IPS-18a (cell line): ENCODE results near the gene HS3ST5.

Source experiments
- H3K27ac ChIP-seq: one replicate; pipeline ENCODE4 v1.5.1; 2013; ENCODE audit warnings: low read length
- H3K27me3 ChIP-seq: one replicate; pipeline ENCODE4 v1.6.1; 2013; ENCODE audit warnings: mild to moderate bottlenecking, low read length; ENCODE audit not compliant: control insufficient read depth, insufficient read depth
- H3K36me3 ChIP-seq: one replicate; pipeline ENCODE4 v1.6.1; 2013; ENCODE audit warnings: low read depth, low read length; ENCODE audit not compliant: control insufficient read depth
- H3K4me1 ChIP-seq: one replicate; pipeline ENCODE4 v1.6.1; 2013; ENCODE audit warnings: low read depth, low read length; ENCODE audit not compliant: control insufficient read depth
- H3K4me3 ChIP-seq: one replicate; pipeline ENCODE4 v1.5.1; 2013; ENCODE audit warnings: low read length
- H3K9ac ChIP-seq: one replicate; pipeline ENCODE4 v1.6.1; 2013; ENCODE audit warnings: mild to moderate bottlenecking, low read length, moderate library complexity
- H3K9me3 ChIP-seq: one replicate; pipeline ENCODE4 v1.6.1; 2013; ENCODE audit warnings: low read depth, low read length; ENCODE audit not compliant: control insufficient read depth

The HS3ST5 gene

DNA sequence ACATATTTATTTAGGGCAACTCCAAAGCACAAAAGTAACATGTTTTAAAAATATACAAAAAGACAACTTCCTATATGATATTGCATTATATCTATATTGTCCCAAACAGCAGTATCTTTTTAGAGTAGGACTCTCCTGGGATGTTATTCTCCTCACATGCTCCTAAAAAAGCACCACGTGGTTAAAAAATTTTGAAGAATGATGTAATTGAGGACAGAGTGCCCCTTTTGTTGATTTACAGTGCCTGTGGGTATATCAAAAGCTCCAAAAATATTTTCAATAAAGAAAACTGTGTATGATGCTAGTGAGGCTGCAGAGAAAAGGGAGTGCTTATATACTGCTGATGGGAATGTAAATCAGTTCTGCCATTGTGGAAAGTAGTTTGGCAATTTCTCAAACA is 241.6 kb downstream of the HS3ST5 start:
- no peaks in the 10 kb centered on the region for H3K4me1 ChIP-seq
- H3K9me3 ChIP-seq, result no peaks in the 10 kb centered on the region
- H3K27ac ChIP-seq, result no peak overlapping the region
- no peaks in the 10 kb centered on the region for H3K36me3 ChIP-seq
- H3K4me3 ChIP-seq, result no peak overlapping the region
- H3K9ac ChIP-seq, result no peak overlapping the region
- H3K27me3 ChIP-seq, result no peaks in the 10 kb centered on the region

DNA sequence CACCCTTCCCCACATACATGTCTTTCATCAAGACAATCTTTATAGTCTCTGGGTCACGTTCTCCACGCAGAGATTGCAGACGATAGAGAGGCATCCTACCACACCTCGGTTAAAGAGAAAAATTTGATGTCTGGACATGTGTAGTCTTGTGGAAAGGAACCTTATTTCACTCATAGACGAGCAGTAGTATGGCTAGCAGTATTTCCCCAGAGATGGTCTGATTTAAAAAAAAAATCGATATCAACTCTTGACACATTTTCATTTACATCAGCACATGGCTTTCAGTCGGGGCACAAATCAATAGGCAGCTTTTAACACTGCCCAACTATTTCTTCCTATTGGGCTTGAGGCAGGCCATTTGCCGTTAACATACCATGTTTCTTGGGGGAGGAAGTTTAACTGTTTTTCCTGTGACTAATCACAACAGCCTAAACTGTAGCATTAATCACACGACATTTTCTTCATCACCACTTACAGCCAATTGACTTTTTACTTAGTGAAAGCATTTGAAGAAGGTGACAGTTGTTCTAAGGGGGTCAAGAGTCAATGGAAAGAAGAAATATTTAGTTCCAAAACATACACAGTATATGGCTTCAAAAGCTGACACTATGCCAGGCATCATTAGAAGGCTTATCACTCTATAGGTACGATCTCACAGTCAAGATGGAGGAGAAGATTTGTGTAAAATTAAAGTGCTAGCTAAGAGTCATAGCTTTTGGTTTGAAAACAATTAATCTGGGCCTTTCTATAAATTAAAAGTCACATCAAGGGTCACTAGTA is 242.4 kb downstream of the HS3ST5 start:
- no peak overlapping the region for H3K27ac ChIP-seq
- H3K4me3 ChIP-seq, result no peak overlapping the region
- H3K27me3 ChIP-seq, result no peaks in the 10 kb centered on the region
- no peak overlapping the region for H3K9ac ChIP-seq
- no peaks in the 10 kb centered on the region for H3K9me3 ChIP-seq
- H3K4me1 ChIP-seq, result no peaks in the 10 kb centered on the region
- no peaks in the 10 kb centered on the region for H3K36me3 ChIP-seq

DNA sequence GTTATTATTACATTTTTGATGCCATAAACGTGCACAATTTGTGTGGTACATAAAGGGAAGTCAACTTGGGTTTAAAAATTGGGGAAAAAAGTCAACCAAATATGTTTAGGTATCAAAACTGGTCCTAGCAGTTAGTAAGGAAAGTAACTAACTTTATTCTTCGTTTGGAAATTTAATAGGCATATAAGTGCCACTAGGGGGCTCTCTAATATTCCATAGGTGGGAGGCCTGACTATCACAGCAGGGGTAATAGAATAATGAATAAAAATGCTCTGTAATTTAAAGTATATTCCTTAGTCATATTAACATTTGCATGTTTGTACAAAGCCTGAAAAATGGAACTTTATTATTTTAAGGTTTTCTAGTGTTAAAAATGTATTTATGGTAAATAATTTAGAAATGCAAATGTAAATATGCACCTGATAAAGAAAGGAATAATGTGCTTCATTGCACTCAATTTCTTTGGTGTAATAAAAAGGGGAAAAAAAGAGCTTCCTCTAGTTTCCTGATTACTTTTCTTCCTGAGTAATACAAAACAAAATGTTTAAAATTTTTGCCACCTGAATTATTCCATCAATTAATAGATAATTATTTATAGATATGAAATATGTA is 246.2 kb downstream of the HS3ST5 start:
- Histone ChIP-seq H3K9me3 (no peaks in the 10 kb centered on the region), H3K9ac (no peak overlapping the region), H3K27ac (no peak overlapping the region), H3K4me1 (no peaks in the 10 kb centered on the region), H3K4me3 (no peak overlapping the region), H3K36me3 (no peaks in the 10 kb centered on the region), H3K27me3 (no peaks in the 10 kb centered on the region)

GRCh38 chr6:114092943-114093342 is 249.9 kb downstream of the HS3ST5 start:
- Histone ChIP-seq H3K27ac (no peak overlapping the region), H3K4me3 (no peak overlapping the region), H3K9ac (no peak overlapping the region), H3K36me3 (no peaks in the 10 kb centered on the region), H3K4me1 (no peaks in the 10 kb centered on the region), H3K27me3 (no peaks in the 10 kb centered on the region), H3K9me3 (no peaks in the 10 kb centered on the region)

GRCh38 chr6:114090626-114091025 is 252.2 kb downstream of the HS3ST5 start:
- H3K9ac ChIP-seq, result no peak overlapping the region
- no peaks in the 10 kb centered on the region for H3K27me3 ChIP-seq
- no peaks in the 10 kb centered on the region for H3K4me1 ChIP-seq
- no peaks in the 10 kb centered on the region for H3K36me3 ChIP-seq
- H3K4me3 ChIP-seq, result no peak overlapping the region
- H3K9me3 ChIP-seq, result no peaks in the 10 kb centered on the region
- H3K27ac ChIP-seq, result no peak overlapping the region

- H3K9me3 ChIP-seq, result no peaks in the 10 kb centered on the region
- H3K27ac ChIP-seq, result no peak overlapping the region
- peaks cover 6% of the 10 kb centered on the region for H3K4me1 ChIP-seq
- H3K9ac ChIP-seq, result no peak overlapping the region
- no peak overlapping the region for H3K4me3 ChIP-seq
- H3K27me3 ChIP-seq, result no peaks in the 10 kb centered on the region
- H3K36me3 ChIP-seq, result no peaks in the 10 kb centered on the region
Observed at GRCh38 chr6:114087496-114087895, 255.3 kb downstream of the HS3ST5 start.

GRCh38 chr6:114085211-114085610 is 257.6 kb downstream of the HS3ST5 start:
- H3K27ac ChIP-seq, result no peak overlapping the region
- no peaks in the 10 kb centered on the region for H3K9me3 ChIP-seq
- no peaks in the 10 kb centered on the region for H3K36me3 ChIP-seq
- no peak overlapping the region for H3K4me3 ChIP-seq
- H3K4me1 ChIP-seq, result peaks cover 6% of the 10 kb centered on the region
- no peaks in the 10 kb centered on the region for H3K27me3 ChIP-seq
- H3K9ac ChIP-seq, result no peak overlapping the region

DNA sequence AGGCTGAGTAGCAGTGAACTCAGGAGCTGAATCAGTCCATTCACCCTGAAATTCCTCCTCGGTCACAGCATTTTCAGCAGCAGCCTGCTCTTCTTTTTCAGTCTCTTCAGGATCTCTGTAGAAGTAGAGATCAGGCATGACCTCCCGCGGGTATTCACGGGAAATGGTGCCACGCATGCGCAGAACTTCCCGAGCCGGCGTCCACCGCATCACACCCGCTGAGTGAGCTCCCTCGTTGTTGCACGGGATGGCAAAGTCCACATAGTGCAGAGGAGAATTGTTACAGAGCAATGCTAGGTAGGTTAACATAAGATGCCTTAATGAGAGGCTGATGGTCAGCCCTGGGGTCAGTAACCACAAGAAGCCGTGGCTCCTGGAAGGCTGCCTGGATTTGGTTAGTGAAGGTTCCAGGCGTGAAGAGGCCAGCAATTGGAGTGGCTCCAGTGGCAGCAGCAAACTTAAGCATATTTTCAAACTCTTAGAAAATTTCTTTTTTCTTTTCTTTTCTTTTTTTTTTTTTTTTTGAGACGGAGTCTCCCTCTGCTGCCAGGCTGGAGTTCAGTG is 258.4 kb downstream of the HS3ST5 start:
- Histone ChIP-seq H3K4me3 (no peak overlapping the region), H3K9me3 (no peaks in the 10 kb centered on the region), H3K27me3 (no peaks in the 10 kb centered on the region), H3K9ac (no peak overlapping the region), H3K4me1 (peaks cover 6% of the 10 kb centered on the region), H3K36me3 (no peaks in the 10 kb centered on the region), H3K27ac (no peak overlapping the region)

DNA sequence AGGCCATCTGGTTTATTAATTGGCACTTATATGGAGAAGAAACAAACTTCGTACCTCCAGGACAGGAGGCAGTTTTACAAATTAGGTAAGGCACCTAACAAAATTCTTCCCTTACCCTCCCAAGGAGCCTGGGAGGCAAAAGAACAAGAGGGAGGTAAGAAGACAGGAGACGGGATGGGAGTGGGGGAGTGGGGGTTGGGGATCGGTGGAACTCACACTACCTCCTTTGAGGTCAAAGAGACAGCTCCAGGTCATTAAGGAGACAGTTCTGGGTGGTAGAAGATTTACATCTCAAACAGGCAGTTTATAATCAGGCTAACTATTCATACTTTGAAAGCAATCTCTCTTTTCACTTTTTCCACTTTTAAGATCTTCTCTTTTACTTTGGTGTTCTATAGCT is 259.6 kb downstream of the HS3ST5 start:
- no peak overlapping the region for H3K27ac ChIP-seq
- H3K4me1 ChIP-seq, result peaks cover 6% of the 10 kb centered on the region
- H3K27me3 ChIP-seq, result no peaks in the 10 kb centered on the region
- H3K9me3 ChIP-seq, result no peaks in the 10 kb centered on the region
- H3K9ac ChIP-seq, result no peak overlapping the region
- H3K36me3 ChIP-seq, result no peaks in the 10 kb centered on the region
- H3K4me3 ChIP-seq, result no peak overlapping the region

DNA sequence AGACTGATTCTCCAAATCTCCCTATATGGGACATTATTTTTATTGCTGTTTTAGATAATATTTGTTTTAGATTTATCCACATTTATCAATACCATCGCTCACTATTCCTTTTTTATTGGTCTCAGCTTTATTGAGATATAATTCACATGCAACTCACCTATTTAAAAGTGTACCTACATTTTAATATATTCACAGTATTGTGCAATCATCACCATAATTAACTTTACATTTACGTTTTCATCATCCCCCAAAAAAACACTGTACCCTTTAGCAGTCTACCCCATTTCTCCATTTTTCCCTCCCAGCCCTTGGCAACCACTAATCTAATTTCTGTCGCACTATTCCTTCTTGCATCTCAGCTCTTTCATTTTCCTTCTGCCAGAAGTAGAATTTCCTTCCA is 261.1 kb downstream of the HS3ST5 start:
- no peaks in the 10 kb centered on the region for H3K9me3 ChIP-seq
- H3K9ac ChIP-seq, result no peak overlapping the region
- peaks cover 11% of the 10 kb centered on the region for H3K4me1 ChIP-seq
- no peak overlapping the region for H3K4me3 ChIP-seq
- no peaks in the 10 kb centered on the region for H3K36me3 ChIP-seq
- H3K27me3 ChIP-seq, result no peaks in the 10 kb centered on the region
- H3K27ac ChIP-seq, result no peak overlapping the region

DNA sequence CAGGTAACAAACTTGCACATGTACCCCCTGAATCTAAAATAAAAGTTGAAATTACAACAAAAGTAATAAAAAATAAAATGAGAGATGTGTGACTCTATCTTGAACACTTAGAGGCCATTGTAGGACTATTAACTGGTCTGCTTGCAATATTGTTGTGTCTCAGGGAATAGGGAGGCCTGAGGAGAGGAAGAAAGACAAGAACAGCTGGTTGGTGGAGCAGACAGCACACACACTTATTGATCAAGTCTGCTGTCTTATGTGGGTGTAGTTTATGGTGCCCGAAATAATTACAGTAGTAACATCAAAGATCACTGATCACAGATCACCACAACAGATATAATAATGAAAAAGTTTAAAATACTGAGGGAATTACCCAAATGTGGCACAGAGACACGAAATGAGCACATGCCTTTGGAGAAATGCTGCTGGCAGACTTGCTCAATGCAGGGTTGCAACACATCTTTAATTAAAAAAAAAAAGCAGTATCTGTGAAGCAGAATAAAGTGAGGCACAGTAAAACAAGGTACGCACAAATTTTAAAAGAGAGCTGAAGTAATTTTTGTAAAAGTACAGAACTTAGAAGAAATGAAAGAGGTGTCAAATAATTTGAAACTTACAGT is 261.8 kb downstream of the HS3ST5 start:
- Histone ChIP-seq H3K4me1 (peaks cover 12% of the 10 kb centered on the region), H3K27ac (no peak overlapping the region), H3K9me3 (no peaks in the 10 kb centered on the region), H3K36me3 (no peaks in the 10 kb centered on the region), H3K4me3 (no peak overlapping the region), H3K9ac (no peak overlapping the region), H3K27me3 (no peaks in the 10 kb centered on the region)
